OCI-LY3 (cell line): ENCODE results near the gene NDUFB10.
"Not testable (repeated sequence)": the region's sequence is repeated elsewhere in the genome, so short reads cannot be mapped to it uniquely, and the experiment has no call there.

Source experiments
- H2AFZ ChIP-seq: fragments of 200-600, 300-600 bp; shearing (Covaris generic); 2 replicates; pipeline ENCODE4 v1.6.0; 2014; ENCODE audit warnings: antibody characterized with exemption, low read depth, low read length
- H3K27ac ChIP-seq: fragments of 200-600, 300-600 bp; sonication (generic); 2 replicates; pipeline ENCODE4 v1.5.1; 2014; ENCODE audit warnings: mild to moderate bottlenecking, low read length, moderate library complexity, mixed read lengths
- H3K27me3 ChIP-seq: fragments of 200-600, 300-600 bp; sonication (generic); 2 replicates; pipeline ENCODE4 v1.6.1; 2014; ENCODE audit warnings: low read depth, low read length, mixed read lengths
- H3K36me3 ChIP-seq: fragments of 200-600, 300-600 bp; sonication (generic); replicated peaks from 2 replicates; pipeline ENCODE3; 2014; ENCODE audit warnings: low read depth, low read length, mixed read lengths
- H3K4me1 ChIP-seq: fragments of 300-600, 200-600 bp; sonication (generic); 2 replicates; pipeline ENCODE4 v1.6.1; 2014; ENCODE audit warnings: low read length, mixed read lengths
- H3K4me2 ChIP-seq: fragments of 200-600, 300-600 bp; sonication (generic); 2 replicates; pipeline ENCODE4 v1.6.1; 2014; ENCODE audit warnings: low read length, mixed read lengths
- H3K4me3 ChIP-seq: fragments of 300-600, 200-600 bp; sonication (generic); 2 replicates; pipeline ENCODE4 v1.5.1; 2014; ENCODE audit warnings: antibody characterized with exemption, mild to moderate bottlenecking, low read length, moderate library complexity
- H3K79me2 ChIP-seq: fragments of 300-600, 200-600 bp; shearing (Covaris generic); 2 replicates; pipeline ENCODE4 v1.6.1; 2014; ENCODE audit warnings: mild to moderate bottlenecking, low read length, mixed read lengths
- H3K9ac ChIP-seq: fragments of 300-600, 200-600 bp; shearing (Covaris generic); 2 replicates; pipeline ENCODE4 v1.6.0; 2014; ENCODE audit warnings: mild to moderate bottlenecking, low read length, moderate library complexity
- H3K9me3 ChIP-seq: fragments of 200-600, 300-600 bp; shearing (Covaris generic); 2 replicates; pipeline ENCODE4 v1.6.1; 2014; ENCODE audit warnings: low read length, mixed read lengths; ENCODE audit not compliant: insufficient read depth
- H4K20me1 ChIP-seq: fragments of 200-600, 300-600 bp; sonication (generic); 2 replicates; pipeline ENCODE4 v1.6.1; 2016; ENCODE audit warnings: low read length, mixed read lengths; ENCODE audit not compliant: insufficient read depth
- EZH2phosphoT487 ChIP-seq: fragments of 200-600 bp; shearing (Covaris generic); IDR thresholded peaks from 2 replicates; pipeline ENCODE4 v1.6.1; 2018; ENCODE audit warnings: antibody characterized with exemption, mixed run types, low read depth
- TF ChIP-seq, protein P1 (sequence below): fragments of 200-600, 300-600 bp; sonication (generic); IDR thresholded peaks from 2 replicates; pipeline ENCODE4 v1.5.1; 2014; ENCODE audit warnings: antibody characterized with exemption, low read length, low read depth

NDUFB10 gene

DNA sequence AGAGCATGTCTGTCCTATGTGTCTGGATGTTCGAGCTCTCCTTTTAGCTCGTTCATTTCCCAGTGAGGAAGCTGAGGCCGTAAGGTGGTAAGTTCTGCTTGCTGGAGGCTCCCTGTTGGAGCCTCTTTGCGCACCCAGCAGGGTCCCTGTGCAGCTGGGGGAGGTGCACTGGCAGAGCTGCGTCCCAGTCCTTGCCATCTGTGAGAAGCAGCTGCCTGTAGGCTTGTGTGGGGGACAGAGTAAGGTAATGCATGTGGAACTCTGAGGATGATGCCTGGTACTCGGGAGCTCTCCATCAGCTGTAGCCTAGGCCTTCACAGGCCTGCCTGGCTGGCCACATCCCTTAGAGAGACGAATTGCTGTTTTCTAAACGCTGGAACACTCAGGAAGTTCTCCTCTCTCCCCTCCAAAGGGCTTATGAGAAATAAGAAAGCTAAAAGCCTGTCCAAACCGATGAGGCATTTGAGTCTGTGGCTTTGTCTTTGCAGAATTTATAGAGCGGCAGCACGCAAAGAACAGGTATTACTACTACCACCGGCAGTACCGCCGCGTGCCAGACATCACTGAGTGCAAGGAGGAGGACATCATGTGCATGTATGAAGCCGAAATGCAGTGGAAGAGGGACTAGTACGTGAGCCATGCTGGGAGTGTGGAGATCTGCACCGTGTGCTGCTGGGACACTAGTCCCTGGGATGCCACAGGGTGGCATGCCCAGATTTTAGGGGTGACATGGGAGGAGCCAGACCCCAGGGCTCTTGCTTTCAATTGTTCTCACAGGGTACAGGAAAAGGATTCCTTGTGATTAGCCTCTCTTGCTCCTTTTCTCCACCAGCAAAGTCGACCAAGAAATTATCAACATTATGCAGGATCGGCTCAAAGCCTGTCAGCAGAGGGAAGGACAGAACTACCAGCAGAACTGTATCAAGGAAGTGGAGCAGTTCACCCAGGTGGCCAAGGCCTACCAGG lies 1.6 kb downstream of the NDUFB10 start:
- Histone ChIP-seq H3K27me3 (no peaks in the 10 kb centered on the region), H3K4me3 (peak overlapping the region; percentile 89), H3K36me3 (peaks cover 24% of the 10 kb centered on the region), H3K9me3 (no peaks in the 10 kb centered on the region), H3K79me2 (peaks cover 63% of the 10 kb centered on the region), H3K27ac (peak overlapping the region; percentile 62), H4K20me1 (peaks cover 32% of the 10 kb centered on the region), H3K9ac (peak overlapping the region; percentile 90), H2AFZ (no peak overlapping the region), H3K4me1 (peaks cover 38% of the 10 kb centered on the region), H3K4me2 (peak overlapping the region; percentile 68)
- no peak for TF ChIP-seq EZH2phosphoT487
- TF ChIP-seq, protein P1, sequence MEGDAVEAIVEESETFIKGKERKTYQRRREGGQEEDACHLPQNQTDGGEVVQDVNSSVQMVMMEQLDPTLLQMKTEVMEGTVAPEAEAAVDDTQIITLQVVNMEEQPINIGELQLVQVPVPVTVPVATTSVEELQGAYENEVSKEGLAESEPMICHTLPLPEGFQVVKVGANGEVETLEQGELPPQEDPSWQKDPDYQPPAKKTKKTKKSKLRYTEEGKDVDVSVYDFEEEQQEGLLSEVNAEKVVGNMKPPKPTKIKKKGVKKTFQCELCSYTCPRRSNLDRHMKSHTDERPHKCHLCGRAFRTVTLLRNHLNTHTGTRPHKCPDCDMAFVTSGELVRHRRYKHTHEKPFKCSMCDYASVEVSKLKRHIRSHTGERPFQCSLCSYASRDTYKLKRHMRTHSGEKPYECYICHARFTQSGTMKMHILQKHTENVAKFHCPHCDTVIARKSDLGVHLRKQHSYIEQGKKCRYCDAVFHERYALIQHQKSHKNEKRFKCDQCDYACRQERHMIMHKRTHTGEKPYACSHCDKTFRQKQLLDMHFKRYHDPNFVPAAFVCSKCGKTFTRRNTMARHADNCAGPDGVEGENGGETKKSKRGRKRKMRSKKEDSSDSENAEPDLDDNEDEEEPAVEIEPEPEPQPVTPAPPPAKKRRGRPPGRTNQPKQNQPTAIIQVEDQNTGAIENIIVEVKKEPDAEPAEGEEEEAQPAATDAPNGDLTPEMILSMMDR: no peak

DNA sequence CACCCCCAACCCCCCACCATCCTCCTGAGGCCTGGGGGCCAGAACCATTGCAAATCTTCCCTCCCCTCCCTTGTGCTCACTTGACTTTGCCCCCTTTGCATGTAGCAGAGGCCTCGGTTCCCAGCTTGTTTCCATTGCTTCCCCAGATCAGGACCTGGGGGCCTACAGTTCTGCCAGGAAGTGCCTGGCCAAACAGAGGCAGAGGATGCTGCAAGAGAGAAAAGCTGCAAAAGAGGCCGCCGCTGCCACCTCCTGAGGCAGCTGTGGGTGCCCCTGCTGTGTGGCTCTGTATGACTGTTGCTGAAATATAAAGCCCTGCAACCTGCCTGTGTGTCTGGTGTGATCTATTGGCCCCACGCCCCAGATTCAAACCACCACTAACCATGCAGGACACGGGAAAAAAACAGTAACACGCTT lies 2.3 kb downstream of the NDUFB10 start:
- Histone ChIP-seq H4K20me1 (peaks cover 32% of the 10 kb centered on the region), H3K9me3 (no peaks in the 10 kb centered on the region), H3K27me3 (no peaks in the 10 kb centered on the region), H3K4me3 (peak overlapping the region; percentile 36), H3K9ac (no peak overlapping the region), H3K36me3 (peaks cover 26% of the 10 kb centered on the region), H2AFZ (no peak overlapping the region), H3K4me2 (peak overlapping the region; percentile 85), H3K79me2 (peaks cover 71% of the 10 kb centered on the region), H3K4me1 (peaks cover 39% of the 10 kb centered on the region), H3K27ac (peak overlapping the region; percentile 62; the same call in 1 of the 2 replicates)
- TF ChIP-seq EZH2phosphoT487: no peak
- TF ChIP-seq, protein P1: no peak

DNA sequence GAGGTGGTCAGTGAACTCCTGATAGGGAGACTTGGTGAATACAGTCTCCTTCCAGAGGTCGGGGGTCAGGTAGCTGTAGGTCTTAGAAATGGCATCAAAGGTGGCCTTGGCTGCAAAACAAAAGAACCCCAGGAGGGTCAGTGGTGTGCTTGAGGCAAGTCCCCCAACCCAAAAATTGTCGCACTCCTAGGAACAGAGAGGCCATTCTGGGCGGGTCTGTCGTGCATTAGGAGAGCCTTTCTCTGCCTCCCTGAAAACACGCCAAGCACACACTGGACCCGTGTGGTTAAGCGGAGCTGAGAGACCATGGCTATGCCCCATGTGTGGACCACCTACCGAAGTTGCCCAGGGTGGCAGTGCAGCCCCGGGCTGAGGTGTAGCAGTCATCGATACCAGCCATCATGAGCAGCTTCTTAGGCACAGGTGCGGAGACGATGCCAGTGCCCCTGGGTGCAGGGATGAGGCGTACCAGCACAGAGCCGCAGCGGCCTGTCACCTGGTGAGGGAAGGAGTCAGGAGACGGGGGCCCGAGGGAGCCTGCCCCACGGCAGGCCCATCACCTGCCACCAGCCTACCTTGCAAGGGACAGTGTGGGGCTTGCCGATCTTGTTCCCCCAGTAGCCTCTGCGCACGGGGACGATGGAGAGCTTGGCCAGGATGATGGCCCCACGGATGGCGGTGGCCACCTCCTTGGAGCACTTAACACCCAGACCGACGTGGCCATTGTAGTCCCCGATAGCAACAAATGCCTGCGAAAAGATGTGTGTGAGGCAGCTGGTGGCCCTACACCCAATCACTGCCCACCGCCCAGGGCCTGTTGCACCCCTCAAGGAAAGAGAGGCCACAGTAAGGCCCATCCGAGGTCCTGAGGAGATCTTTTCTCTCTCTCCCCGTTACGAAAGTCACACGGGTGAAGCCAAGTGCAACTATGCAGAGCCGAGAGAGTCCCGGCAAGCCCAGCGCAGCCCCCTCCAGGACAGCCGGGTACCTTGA lies 3.1 kb downstream of the NDUFB10 start:
- Histone ChIP-seq H3K36me3 (peaks cover 27% of the 10 kb centered on the region), H3K9ac (peak overlapping the region; percentile 99), H3K27ac (peak overlapping the region; percentile 81), H3K79me2 (peaks cover 75% of the 10 kb centered on the region), H4K20me1 (peaks cover 32% of the 10 kb centered on the region), H3K4me1 (peaks cover 39% of the 10 kb centered on the region), H3K4me3 (peak overlapping the region; percentile 100), H3K4me2 (peak overlapping the region; percentile 85)
- not testable (repeated sequence) for H3K9me3 ChIP-seq, H2AFZ ChIP-seq, H3K27me3 ChIP-seq

DNA sequence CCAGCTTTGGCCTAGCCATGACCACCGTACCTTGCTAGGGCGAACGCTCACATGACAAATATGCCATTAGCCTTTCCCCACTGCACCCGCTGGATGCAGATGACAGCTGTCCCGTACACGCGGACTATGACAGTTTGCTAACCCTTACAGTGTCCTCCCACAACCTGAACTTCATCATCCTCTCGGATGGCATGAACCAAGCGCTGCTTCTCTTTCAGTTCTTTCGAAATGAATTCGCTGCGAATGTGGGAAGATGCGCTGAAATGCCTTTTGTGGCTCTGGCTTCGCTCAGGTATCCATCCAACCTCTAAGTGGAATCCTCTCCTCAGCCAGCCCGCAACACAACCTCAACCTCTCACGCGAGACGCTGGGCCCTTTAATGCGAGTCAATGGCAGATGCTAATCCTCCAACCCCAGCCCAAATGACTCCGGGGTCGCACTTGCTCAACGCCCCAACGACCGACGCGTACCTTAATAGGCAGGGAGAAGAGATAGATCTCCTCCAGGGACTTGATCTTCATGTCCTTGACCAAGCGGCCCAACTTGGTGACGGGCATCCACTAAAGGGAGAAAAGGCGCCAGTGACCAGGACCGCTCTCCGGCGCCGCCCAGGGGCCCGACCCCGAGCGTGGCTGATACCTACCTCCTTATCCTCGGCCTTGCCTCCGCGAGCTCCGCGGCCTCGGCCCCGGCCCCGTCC lies 4.6 kb downstream of the NDUFB10 start:
- no peak overlapping the region for H2AFZ ChIP-seq
- H3K4me1 ChIP-seq: peaks cover 37% of the 10 kb centered on the region
- peak overlapping the region; percentile 85 for H3K4me2 ChIP-seq
- H3K79me2 ChIP-seq: peaks cover 75% of the 10 kb centered on the region
- peak overlapping the region; percentile 99 for H3K9ac ChIP-seq
- no peak for TF ChIP-seq EZH2phosphoT487
- TF ChIP-seq, protein P1: peak; percentile 27; the same call in 1 of the 2 replicates
- H3K27me3 ChIP-seq: no peaks in the 10 kb centered on the region
- peaks cover 32% of the 10 kb centered on the region for H4K20me1 ChIP-seq
- peak overlapping the region; percentile 81 for H3K27ac ChIP-seq
- H3K4me3 ChIP-seq: peak overlapping the region; percentile 100
- H3K9me3 ChIP-seq: no peaks in the 10 kb centered on the region
- peaks cover 27% of the 10 kb centered on the region for H3K36me3 ChIP-seq
